OCI-LY1 (cell line): ENCODE measurements around the gene CHD5.

ENCODE experiments used
- CTCF ChIP-seq: fragments of 200-600 bp; sonication (generic), shearing (Covaris generic); IDR thresholded peaks from 2 replicates; pipeline ENCODE4 v1.5.1; 2017; ENCODE audit warnings: mild to moderate bottlenecking, antibody characterized with exemption, low read length, moderate library complexity, mixed read lengths
- EZH2 ChIP-seq: fragments of 200-600 bp; sonication (generic), shearing (Covaris generic); IDR thresholded peaks from 2 replicates; pipeline ENCODE4 v1.8.0; 2017; ENCODE audit warnings: borderline replicate concordance, mixed run types, mild to moderate bottlenecking, antibody characterized with exemption, low read length, moderate library complexity, mixed read lengths

DNA sequence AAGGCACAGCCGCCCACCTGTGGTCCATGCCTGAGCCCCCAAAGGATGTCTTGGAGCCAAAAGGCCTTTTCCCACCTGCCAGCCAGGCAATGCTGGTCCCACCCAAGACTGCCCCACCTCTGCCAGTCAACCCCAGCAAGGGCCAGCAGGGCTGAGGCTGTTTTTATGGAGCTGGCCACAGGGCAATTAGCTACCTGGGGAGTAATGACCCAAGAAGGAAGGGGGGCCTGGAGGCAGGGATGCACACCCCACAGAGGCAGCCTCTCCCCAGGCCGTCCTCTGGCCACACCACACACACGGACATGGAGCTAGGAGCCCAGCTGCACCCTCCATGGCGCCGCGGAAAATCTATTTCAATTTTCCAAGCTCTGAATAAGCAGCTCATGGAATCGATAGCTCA lies 27.2 kb downstream of the CHD5 start:
- no peak for TF ChIP-seq CTCF
- no peak for TF ChIP-seq EZH2
